Duodenal mucosa (tissue), 2 donors: ENCODE data around the gene CD247.

Source experiments
- H3K27ac ChIP-seq: one replicate; pipeline ENCODE4 v1.7.0; 2013; ENCODE audit warnings: low read depth, low read length
- H3K27me3 ChIP-seq, 2 donors: one replicate each; pipeline ENCODE4 v1.7.0; 2013; ENCODE audit warnings: low read length in 2 of 2, control low read depth in 1 of 2; ENCODE audit not compliant: insufficient read depth in 2 of 2, control insufficient read depth in 1 of 2
- H3K36me3 ChIP-seq, 2 donors: one replicate each; pipeline ENCODE4 v1.7.0; 2013; ENCODE audit warnings: low read length in 2 of 2, control low read depth in 1 of 2; ENCODE audit not compliant: insufficient read depth in 2 of 2, control insufficient read depth in 1 of 2
- H3K4me1 ChIP-seq, 2 donors: one replicate each; pipeline ENCODE4 v1.7.0; 2013; ENCODE audit warnings: low read length in 2 of 2, control low read depth in 1 of 2; ENCODE audit not compliant: insufficient read depth in 2 of 2, control insufficient read depth in 1 of 2
- H3K4me3 ChIP-seq, 2 donors: one replicate each; pipeline ENCODE4 v1.7.0; 2013; ENCODE audit warnings: low read length in 2 of 2, low read depth in 1 of 2
- H3K9ac ChIP-seq, 2 donors: one replicate each; pipeline ENCODE4 v1.7.0; 2013; ENCODE audit warnings: low read length in 2 of 2, low read depth in 1 of 2
- H3K9me3 ChIP-seq, 2 donors: one replicate each; pipeline ENCODE4 v1.7.0; 2013; ENCODE audit warnings: low read length in 2 of 2, control low read depth in 1 of 2; ENCODE audit not compliant: control insufficient read depth in 1 of 2

Gene CD247

GRCh38 chr1:167554028-167554779 lies 35.9 kb upstream of the CD247 start:
- H3K9ac ChIP-seq = peak overlapping the region; percentile 3 to 4
- peaks cover 9 to 20% of the 10 kb centered on the region in 2 donors for H3K4me1 ChIP-seq
- peak overlapping the region; percentile 71 to 78 for H3K4me3 ChIP-seq
- no peaks in the 10 kb centered on the region for H3K9me3 ChIP-seq
- H3K27me3 ChIP-seq = no peaks in the 10 kb centered on the region
- H3K27ac ChIP-seq = no peak overlapping the region
- H3K36me3 ChIP-seq = no peaks in the 10 kb centered on the region

GRCh38 chr1:167553136-167554027 lies 35.1 kb upstream of the CD247 start, which contains the start of gene CREG1:
Gene CREG1 (minus strand): TSS chr1:167553762.
- Histone ChIP-seq H3K9me3 (no peaks in the 10 kb centered on the region), H3K4me3 (peak within 1 kb of the TSS; percentile 71 to 78), H3K27ac (peak within 1 kb of the TSS; percentile 83), H3K27me3 (no peaks in the 10 kb centered on the region), H3K9ac (peak within 1 kb of the TSS; percentile 52 to 65), H3K4me1 (peaks cover 9 to 20% of the 10 kb centered on the region in 2 donors), H3K36me3 (no peaks in the 10 kb centered on the region)

- H3K27ac ChIP-seq = no peak overlapping the region
- H3K4me3 ChIP-seq = no peak overlapping the region
- H3K9ac ChIP-seq = peak overlapping the region in 1 of 2 donors; percentile 16
- peaks cover 0 to 11% of the 10 kb centered on the region in 2 donors for H3K36me3 ChIP-seq
- peaks cover 9 to 20% of the 10 kb centered on the region in 2 donors for H3K4me1 ChIP-seq
- H3K9me3 ChIP-seq = no peaks in the 10 kb centered on the region
- H3K27me3 ChIP-seq = no peaks in the 10 kb centered on the region
Observed at GRCh38 chr1:167551362-167551761, 33.0 kb upstream of the CD247 start.

- no peak overlapping the region for H3K27ac ChIP-seq
- H3K9ac ChIP-seq = no peak overlapping the region
- H3K9me3 ChIP-seq = no peaks in the 10 kb centered on the region
- no peaks in the 10 kb centered on the region for H3K27me3 ChIP-seq
- H3K4me3 ChIP-seq = no peak overlapping the region
- H3K4me1 ChIP-seq = peaks cover 15 to 24% of the 10 kb centered on the region in 2 donors
- peaks cover 9 to 31% of the 10 kb centered on the region in 2 donors for H3K36me3 ChIP-seq
Observed at GRCh38 chr1:167548059-167548932, 30.0 kb upstream of the CD247 start.

GRCh38 chr1:167546935-167547334 lies 28.6 kb upstream of the CD247 start:
- Histone ChIP-seq H3K36me3 (peaks cover 9 to 31% of the 10 kb centered on the region in 2 donors), H3K4me3 (no peak overlapping the region), H3K9ac (no peak overlapping the region), H3K27ac (no peak overlapping the region), H3K9me3 (no peaks in the 10 kb centered on the region), H3K27me3 (no peaks in the 10 kb centered on the region), H3K4me1 (peaks cover 10 to 26% of the 10 kb centered on the region in 2 donors)

GRCh38 chr1:167545349-167545748 lies 27.0 kb upstream of the CD247 start:
- H3K36me3 ChIP-seq = peaks cover 9 to 31% of the 10 kb centered on the region in 2 donors

GRCh38 chr1:167544447-167545093 lies 26.2 kb upstream of the CD247 start:
- no peak overlapping the region for H3K9ac ChIP-seq
- no peaks in the 10 kb centered on the region for H3K27me3 ChIP-seq
- no peak overlapping the region for H3K27ac ChIP-seq
- H3K36me3 ChIP-seq = peaks cover 9 to 31% of the 10 kb centered on the region in 2 donors
- no peaks in the 10 kb centered on the region for H3K9me3 ChIP-seq
- H3K4me1 ChIP-seq = peaks cover 10 to 23% of the 10 kb centered on the region in 2 donors
- no peak overlapping the region for H3K4me3 ChIP-seq

More at GRCh38 chr1:167545349-167545748, 27.0 kb upstream of the CD247 start:
- H3K27me3 ChIP-seq = no peaks in the 10 kb centered on the region
- H3K4me3 ChIP-seq = no peak overlapping the region
- no peaks in the 10 kb centered on the region for H3K9me3 ChIP-seq
- peaks cover 10 to 23% of the 10 kb centered on the region in 2 donors for H3K4me1 ChIP-seq
- H3K27ac ChIP-seq = no peak overlapping the region
- H3K9ac ChIP-seq = no peak overlapping the region

GRCh38 chr1:167543199-167543990 lies 25.1 kb upstream of the CD247 start:
- no peak overlapping the region for H3K9ac ChIP-seq
- H3K4me3 ChIP-seq = no peak overlapping the region
- H3K4me1 ChIP-seq = peaks cover 10 to 26% of the 10 kb centered on the region in 2 donors
- no peaks in the 10 kb centered on the region for H3K27me3 ChIP-seq
- H3K9me3 ChIP-seq = no peaks in the 10 kb centered on the region
- H3K27ac ChIP-seq = no peak overlapping the region
- peaks cover 9 to 31% of the 10 kb centered on the region in 2 donors for H3K36me3 ChIP-seq
